Measurements from ENCODE around the gene EFNA4. TPM values are rescaled to one million over a fixed set of nuclear protein-coding genes. Genes with fewer than 3 reads are reported as not detected.
A peak's percentile ranks its signal among the peaks of the same experiment; 100 is the strongest.

Gene EFNA4
- 9.9 TPM for total RNA-seq (ENCODE audit: insufficient read depth, low replicate concordance)

GRCh38 chr1:155063550-155064110, at the start of gene EFNA4:
Gene EFNA4 (plus strand): TSS chr1:155063740. CDS start chr1:155063824, 84 bp downstream.
- DNase-seq (ENCODE audit: low spot score) = peak; percentile 91

DNA sequence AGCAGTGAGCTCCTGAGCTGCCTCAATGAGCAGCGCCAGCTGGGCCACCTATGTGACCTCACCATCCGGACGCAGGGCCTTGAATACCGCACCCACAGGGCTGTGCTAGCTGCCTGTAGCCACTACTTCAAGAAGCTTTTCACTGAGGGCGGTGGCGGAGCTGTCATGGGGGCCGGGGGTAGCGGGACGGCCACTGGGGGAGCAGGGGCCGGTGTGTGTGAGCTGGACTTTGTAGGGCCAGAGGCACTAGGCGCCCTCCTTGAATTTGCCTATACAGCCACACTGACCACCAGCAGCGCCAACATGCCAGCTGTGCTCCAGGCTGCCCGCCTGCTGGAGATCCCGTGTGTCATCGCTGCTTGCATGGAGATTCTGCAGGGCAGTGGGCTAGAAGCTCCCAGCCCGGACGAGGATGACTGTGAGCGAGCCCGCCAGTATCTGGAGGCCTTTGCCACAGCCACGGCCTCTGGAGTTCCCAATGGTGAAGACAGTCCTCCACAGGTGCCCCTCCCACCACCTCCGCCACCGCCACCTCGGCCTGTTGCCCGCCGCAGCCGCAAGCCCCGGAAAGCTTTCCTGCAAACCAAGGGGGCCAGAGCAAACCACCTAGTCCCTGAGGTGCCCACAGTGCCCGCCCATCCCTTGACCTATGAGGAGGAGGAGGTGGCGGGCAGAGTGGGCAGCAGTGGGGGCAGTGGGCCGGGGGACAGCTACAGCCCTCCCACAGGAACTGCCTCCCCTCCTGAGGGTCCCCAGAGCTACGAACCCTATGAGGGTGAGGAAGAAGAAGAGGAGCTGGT, 48.6 kb upstream of the EFNA4 start:
- no peak for DNase-seq (ENCODE audit: low spot score)

DNA sequence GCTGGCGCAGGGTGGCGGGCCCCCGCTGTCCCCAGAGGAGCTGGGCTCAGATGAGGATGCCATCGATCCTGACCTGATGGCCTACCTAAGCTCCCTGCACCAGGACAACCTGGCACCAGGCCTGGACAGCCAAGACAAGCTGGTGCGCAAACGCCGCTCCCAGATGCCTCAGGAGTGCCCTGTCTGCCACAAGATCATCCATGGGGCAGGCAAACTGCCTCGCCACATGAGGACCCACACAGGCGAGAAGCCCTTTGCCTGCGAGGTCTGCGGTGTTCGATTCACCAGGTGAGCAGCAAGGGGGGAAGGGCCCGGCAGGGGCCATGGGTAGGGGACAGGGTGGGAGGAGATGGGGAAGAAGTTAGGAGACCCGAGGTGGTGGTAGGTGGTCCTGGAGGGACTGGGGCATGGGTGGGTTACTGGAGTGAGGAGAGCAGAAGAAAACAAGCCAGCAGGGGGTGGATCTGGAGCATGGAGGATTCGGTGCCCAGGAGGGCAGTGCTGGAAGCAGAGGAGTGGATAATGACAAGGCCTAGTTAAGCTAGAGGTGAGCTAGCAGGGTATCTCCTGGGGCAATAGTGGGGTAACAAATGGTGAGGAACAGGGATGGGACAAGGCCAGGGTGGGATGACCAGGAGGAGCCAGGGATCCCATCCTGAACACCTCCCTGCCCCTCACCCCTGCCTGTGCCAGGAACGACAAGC, 47.9 kb upstream of the EFNA4 start:
- DNase-seq (ENCODE audit: low spot score) = no peak

GRCh38 chr1:155016231-155016831, 47.2 kb upstream of the EFNA4 start:
- no peak for DNase-seq (ENCODE audit: low spot score)

GRCh38 chr1:155017041-155017945, 46.2 kb upstream of the EFNA4 start:
- DNase-seq (ENCODE audit: low spot score) = peak; percentile 93

DNA sequence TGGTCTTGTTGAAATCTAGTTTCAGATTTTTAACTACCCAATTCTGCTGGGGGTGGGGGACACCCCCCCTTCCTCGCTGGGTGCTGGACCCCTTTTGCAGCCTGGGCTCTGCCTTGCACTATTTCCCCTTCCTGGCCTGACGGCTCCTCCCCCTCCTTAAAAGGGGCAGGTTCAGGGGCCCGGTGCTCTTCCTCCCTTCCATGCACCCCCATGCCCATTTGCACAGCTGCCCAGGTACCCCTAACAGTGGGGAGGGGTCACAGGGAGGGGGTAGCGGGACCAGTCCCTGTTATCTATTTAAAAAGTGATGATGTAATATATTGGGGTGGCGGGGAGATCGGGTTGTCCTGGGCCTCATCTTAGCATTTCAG, 45.6 kb upstream of the EFNA4 start:
- no peak for DNase-seq (ENCODE audit: low spot score)

- no peak for DNase-seq (ENCODE audit: low spot score)
Measured at GRCh38 chr1:155018617-155019348, 44.8 kb upstream of the EFNA4 start.

DNA sequence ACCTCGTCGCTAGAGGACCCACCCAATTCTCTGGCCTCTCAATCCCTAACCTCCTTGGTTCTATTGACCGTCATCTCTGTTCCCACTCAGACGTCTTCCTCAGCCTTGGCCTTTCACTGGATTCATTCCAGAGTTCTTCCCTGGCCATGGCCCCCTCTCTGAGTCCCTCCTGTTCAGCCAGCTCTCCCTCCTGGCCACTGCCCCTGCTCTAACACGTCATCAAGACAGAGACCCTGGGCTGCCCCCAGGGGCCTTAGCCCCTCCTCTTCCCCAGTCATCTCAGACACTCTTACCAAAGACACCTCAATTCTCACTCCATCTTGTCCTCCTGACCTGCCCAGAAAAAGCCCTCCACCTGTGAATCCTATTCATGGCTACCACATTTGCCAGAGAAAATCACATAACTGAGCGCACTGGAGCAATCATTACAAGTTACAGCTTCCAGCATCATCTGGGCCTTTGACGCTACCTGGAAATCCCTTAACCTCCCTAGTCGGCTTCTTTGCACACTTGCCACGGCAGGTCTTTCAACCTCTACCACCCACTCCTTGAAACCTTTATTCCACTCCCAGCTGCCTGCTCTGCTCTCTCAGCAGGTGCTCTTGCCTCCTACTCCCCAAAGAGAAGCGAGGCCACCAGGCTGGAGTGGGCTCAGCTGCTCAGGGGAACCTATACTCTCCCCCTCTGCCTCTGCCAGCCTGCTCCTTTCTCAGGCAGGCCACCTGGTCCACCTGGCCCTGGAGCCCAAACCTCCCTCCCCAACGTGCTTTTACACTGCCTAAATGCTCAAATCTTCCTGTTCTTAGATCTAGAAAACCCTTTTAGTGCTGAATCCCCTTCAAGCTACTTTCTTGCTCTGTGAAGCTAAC, 43.9 kb upstream of the EFNA4 start:
- DNase-seq (ENCODE audit: low spot score) = no peak

DNA sequence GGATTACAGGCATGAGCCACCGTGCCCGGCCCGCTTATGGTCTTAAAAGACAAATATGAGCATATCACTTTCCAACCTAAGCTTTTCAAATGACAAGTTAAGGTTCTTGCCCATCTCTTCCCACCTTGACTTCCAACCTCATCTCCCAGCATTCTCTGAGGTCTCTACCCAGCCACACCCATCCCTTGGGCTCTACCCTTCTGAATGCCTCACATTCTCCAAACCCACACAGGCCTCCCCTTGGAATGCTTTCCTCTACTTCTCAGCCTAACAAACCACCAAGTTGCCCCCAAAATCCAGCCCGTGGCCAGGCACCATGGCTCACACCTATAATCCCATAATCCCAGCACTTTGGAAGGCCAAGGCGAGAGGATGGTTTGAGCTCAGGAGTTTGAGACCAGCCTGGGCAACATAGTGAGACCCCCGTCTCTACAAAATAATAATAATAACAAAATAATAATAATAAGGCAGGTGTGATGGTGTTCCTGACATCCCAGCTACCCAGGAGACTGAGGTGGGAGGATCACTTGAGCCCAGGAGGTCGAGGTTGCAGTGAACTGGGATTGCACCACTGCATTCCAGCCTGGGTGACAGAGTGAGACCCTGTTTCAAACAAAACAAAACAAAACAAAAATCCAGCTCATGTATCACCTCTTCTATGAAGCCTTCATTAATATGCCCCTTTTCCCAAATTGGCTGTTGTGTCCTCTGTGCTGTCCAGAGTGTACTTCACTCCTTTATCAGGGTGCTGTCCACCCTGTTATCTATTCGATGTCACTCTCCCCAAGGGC, 41.2 kb upstream of the EFNA4 start:
- no peak for DNase-seq (ENCODE audit: low spot score)

GRCh38 chr1:155022927-155023236, 40.7 kb upstream of the EFNA4 start:
- DNase-seq (ENCODE audit: low spot score) = no peak

- no peak for DNase-seq (ENCODE audit: low spot score)
Measured at GRCh38 chr1:155023627-155024026, 39.9 kb upstream of the EFNA4 start.

GRCh38 chr1:155024315-155024714, 39.2 kb upstream of the EFNA4 start:
- DNase-seq (ENCODE audit: low spot score) = no peak

- no peak for DNase-seq (ENCODE audit: low spot score)
Measured at GRCh38 chr1:155026154-155026553, 37.4 kb upstream of the EFNA4 start.

DNA sequence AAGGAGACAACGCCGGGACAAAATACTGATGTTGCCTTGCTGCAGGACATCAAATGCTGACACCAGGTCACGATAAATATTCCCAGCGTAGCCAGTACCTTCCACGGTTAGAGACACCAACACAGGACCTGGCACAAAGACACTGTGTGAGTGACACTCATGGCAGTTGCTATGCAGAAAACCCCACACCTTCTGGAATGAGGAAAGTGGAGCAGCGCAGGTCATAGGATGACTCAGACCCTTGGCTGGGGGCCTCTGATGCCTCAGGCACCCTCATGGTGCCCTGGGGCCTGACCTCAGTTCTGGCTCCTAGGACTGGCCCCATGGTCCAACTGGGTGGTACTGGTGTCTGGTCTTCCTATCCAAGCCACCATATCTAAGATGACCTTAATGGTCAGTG, 37.0 kb upstream of the EFNA4 start:
- no peak for DNase-seq (ENCODE audit: low spot score)

- no peak for DNase-seq (ENCODE audit: low spot score)
Measured at GRCh38 chr1:155029513-155030242, 33.9 kb upstream of the EFNA4 start.

GRCh38 chr1:155030243-155030795, 33.2 kb upstream of the EFNA4 start:
- no peak for DNase-seq (ENCODE audit: low spot score)

- no peak for DNase-seq (ENCODE audit: low spot score)
Measured at GRCh38 chr1:155030899-155031298, 32.6 kb upstream of the EFNA4 start.

GRCh38 chr1:155032886-155033285, 30.7 kb upstream of the EFNA4 start:
- DNase-seq (ENCODE audit: low spot score) = no peak

All from umbilical cord (tissue), 2 donors.